GM18861 (cell line): ENCODE data around the gene B4GALT3.

Experiments used
- ATAC-seq: cut with Tn5 transposase; IDR thresholded peaks from one replicate; pipeline ENCODE4 v1.9.1; 2021; ENCODE audit not compliant: unreplicated experiment

The B4GALT3 gene

GRCh38 chr1:161164901-161165610 is 12.3 kb downstream of the B4GALT3 start:
- no peak for ATAC-seq

GRCh38 chr1:161163793-161164192 is 13.5 kb downstream of the B4GALT3 start:
- no peak for ATAC-seq

GRCh38 chr1:161162806-161163205 is 14.5 kb downstream of the B4GALT3 start:
- no peak for ATAC-seq

GRCh38 chr1:161162052-161162451 is 15.3 kb downstream of the B4GALT3 start:
- ATAC-seq: no peak

- ATAC-seq: no peak
These were observed 15.7 kb downstream of the B4GALT3 start for GRCh38 chr1:161161652-161162051.

DNA sequence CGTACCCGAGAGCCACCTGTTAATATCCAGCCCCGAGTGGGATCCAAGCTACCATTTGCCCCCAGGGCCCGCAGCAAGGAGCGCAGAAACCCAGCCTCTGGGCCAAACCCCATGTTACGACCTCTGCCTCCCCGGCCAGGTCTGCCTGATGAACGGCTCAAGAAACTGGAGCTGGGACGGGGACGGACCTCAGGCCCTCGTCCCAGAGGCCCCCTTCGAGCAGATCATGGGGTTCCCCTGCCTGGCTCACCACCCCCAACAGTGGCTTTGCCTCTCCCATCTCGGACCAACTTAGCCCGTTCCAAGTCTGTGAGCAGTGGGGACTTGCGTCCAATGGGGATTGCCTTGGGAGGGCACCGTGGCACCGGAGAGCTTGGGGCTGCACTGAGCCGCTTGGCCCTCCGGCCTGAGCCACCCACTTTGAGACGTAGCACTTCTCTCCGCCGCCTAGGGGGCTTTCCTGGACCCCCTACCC is 16.6 kb downstream of the B4GALT3 start:
- no peak for ATAC-seq

- ATAC-seq: no peak
These were observed 17.4 kb downstream of the B4GALT3 start for GRCh38 chr1:161159913-161160243.

- ATAC-seq: peak; percentile 67
These were observed 18.0 kb downstream of the B4GALT3 start, which contains the start of gene USP21 for GRCh38 chr1:161159087-161159912. TSS of gene USP21 (plus strand) at chr1:161159500. CDS start at chr1:161160641, 1,141 bp downstream.

- ATAC-seq: no peak
These were observed 18.8 kb downstream of the B4GALT3 start for GRCh38 chr1:161158316-161159010.

DNA sequence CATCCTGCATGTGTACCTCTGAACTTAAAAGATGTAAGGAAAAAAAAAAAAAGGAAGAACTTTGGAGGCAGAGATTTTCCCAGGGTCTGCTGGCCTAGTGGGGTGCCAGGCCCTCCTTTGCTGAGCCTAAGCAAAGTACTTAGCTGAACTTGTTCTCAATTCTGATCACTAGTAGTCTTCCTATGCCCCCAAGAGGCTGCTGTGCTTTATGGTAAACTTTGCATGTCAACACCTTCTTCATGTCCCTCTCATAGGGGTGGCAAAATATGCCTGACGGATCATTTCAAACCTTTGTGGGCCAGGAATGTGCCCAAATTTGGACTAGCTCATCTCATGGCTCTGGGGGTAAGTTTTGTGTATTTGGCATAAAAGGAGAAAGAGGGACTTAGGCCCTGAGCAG is 19.4 kb downstream of the B4GALT3 start:
- no peak for ATAC-seq

DNA sequence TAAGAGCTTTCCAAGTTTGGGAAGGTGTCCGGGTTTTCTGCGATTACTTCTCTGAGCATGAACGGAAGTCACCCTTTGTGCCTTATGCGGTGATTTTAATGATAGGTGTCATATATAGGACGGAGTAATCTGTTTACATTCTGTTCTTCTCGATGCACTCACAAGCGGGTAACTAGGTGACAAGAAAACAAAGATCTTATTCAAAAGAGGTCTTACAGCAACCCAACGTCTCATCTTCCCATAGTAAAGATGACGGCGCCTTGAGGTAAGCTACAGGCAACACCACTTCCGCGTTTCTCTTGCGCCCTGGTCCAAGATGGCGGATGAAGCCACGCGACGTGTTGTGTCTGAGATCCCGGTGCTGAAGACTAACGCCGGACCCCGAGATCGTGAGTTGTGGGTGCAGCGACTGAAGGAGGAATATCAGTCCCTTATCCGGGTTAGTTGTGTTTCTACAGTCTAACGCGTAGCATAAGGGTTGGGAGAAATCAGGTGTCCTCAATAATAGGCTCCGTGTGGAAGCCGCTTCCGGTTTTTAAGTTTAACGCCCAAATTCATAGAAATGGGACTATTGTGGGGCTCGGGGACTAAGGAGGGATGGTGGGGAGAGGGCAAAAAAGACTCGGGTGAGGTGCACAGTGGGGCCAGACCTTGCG is 23.5 kb downstream of the B4GALT3 start, which contains the start of gene UFC1:
Gene UFC1 (plus strand): TSS at position 297 of the 656 bp plus-strand sequence. CDS start 20 bp downstream, at position 317.
- ATAC-seq: peak; percentile 64

GRCh38 chr1:161153176-161153575 is 24.1 kb downstream of the B4GALT3 start:
- no peak for ATAC-seq

GRCh38 chr1:161145832-161146231 is 31.5 kb downstream of the B4GALT3 start:
- ATAC-seq: no peak

GRCh38 chr1:161140755-161141400 is 36.4 kb downstream of the B4GALT3 start:
- no peak for ATAC-seq

DNA sequence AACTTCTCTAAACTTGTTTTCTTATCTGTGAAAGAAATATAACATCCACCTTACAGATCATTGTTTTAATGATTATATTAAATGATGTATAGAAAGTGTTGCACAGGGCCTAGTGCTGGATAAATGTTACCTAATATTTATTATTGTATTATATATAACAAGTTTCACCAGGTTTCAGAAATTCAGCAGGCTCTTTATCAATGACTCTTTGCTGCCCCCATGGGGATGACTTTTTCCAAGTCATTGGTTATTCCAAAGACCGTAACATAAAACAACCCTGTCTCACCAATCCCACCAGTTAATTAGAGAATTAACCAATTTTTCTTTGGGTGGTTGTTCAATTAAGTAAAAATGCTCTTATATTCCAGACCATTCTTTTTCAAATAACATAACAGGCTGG is 37.5 kb downstream of the B4GALT3 start:
- no peak for ATAC-seq

DNA sequence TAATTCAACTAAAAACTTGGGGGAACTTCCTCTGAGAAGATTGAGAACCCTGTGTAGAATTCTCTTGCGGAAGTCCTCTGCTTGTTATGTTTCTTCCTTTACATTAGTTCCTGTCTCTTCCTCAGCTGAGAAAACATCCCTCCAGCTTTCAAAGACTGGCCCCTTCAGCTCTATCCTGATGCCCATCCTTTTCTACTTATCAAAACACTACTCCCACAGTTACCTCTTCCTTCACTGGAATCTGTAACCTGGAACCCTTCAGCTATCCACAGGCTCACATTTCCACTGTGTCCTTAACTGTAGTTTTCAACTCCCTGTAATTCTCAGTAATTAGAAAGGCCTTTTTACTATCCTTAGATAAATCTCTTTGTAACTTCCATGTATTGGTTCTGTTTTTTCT is 38.9 kb downstream of the B4GALT3 start:
- no peak for ATAC-seq

GRCh38 chr1:161137881-161138280 is 39.4 kb downstream of the B4GALT3 start:
- no peak for ATAC-seq

- ATAC-seq: no peak
These were observed 44.0 kb downstream of the B4GALT3 start for GRCh38 chr1:161133220-161133740.

DNA sequence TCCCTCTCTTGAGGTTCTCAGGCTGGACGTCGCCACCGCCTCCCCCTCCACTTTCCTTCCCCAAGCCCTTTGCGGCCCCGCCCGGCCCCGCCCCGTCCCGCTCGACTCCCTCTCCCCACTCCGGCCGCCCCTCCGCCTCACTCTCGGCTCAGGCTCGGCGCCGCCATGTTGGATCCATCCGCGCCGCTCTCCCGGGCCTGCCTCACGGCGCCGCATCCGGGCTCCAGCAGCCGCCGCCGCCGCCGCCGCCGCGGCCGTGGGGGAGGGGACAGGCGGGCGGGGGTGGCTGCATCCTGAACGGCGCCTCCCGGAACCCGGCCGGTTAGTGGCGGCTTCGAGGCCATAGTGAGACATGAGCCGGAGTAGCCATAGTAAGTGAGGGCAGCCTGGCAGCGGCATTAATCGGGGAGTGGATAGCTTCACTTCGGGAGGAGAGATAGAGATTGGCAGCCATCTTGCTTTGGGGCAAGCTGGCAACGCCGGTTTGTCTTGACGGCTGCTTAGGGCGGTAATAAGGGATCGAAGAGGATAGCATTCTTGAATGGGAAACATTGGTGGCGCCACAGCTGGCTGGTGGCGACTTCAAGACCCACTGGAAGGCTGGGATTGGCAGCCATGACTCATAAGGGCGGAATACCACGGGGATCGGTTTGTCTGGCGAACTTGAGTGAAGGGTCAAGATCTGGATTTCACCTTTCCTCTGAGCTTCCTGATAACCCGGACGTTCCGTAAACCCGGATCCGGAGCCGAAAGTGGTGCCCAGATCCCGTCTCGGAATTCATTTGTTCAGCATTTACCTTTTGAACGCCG is 44.7 kb downstream of the B4GALT3 start, which contains the start of gene DEDD:
Gene DEDD (minus strand): TSS at position 258 of the 810 bp plus-strand sequence. CDS start 8,205 bp downstream, outside the sequence.
- ATAC-seq: peak; percentile 96
